PC-3 (cell line): Measurements from ENCODE around the gene BNIP5. TPM values are rescaled to one million over a fixed set of nuclear protein-coding genes. Genes with fewer than 3 reads are reported as not detected.

ENCODE experiments used
- ATAC-seq: fragments of 200-7000 bp; cut with Tn5 transposase; 2 replicates; pipeline ENCODE4 v1.9.1; 2020; ENCODE audit warnings: mild to moderate bottlenecking, moderate library complexity
- BruUV-seq: library from RNA; stranded (reverse); fragments of 400-500 nt; replicated peaks from 2 replicates; lab custom pipeline; 2021; lab: Mats Ljungman, UMichigan
- CTCF ChIA-PET: fragments of 300-600 bp; sonication (Branson Sonifier 250); formaldehyde crosslinking; loops from one replicate; lab custom pipeline; 2022; ENCODE audit warnings: antibody characterized with exemption; lab: Charles Lee
- POLR2A ChIA-PET: fragments of 300-600 bp; sonication (Branson Sonifier 250); formaldehyde crosslinking; loops from one replicate; lab custom pipeline; 2022; ENCODE audit warnings: antibody characterized with exemption; ENCODE audit not compliant: unreplicated experiment; lab: Charles Lee
- DNase-seq: peaks from one replicate; pipeline ENCODE4 v3.0.0-alpha.2; 2015
- H2AFZ ChIP-seq: fragments of 300-600 bp; sonication (generic); 2 replicates; pipeline ENCODE4 v1.6.0; 2016; ENCODE audit warnings: antibody characterized with exemption, low read length
- H3F3A ChIP-seq: fragments of 300-600 bp; sonication (generic); one replicate; pipeline ENCODE4 v1.6.0; 2017; ENCODE audit warnings: antibody characterized with exemption, low read length, control low read depth, mild to moderate bottlenecking; ENCODE audit not compliant: unreplicated experiment
- H3K27ac ChIP-seq: fragments of 300-600 bp; sonication (generic); 2 replicates; pipeline ENCODE4 v1.5.1; 2016; ENCODE audit warnings: mild to moderate bottlenecking, low read length
- H3K27me3 ChIP-seq: fragments of 300-600 bp; sonication (generic); 2 replicates; pipeline ENCODE4 v1.6.1; 2016; ENCODE audit warnings: low read length, mixed read lengths
- H3K36me3 ChIP-seq: fragments of 300-600 bp; sonication (generic); 2 replicates; pipeline ENCODE4 v1.6.1; 2016; ENCODE audit warnings: low read depth, mixed run types, low read length, mixed read lengths
- H3K4me1 ChIP-seq: fragments of 300-600 bp; sonication (generic); 2 replicates; pipeline ENCODE4 v1.5.1; 2016; ENCODE audit warnings: low read length; ENCODE audit not compliant: insufficient read depth
- H3K4me2 ChIP-seq: fragments of 300-600 bp; sonication (generic); 2 replicates; pipeline ENCODE4 v1.6.0; 2016; ENCODE audit warnings: low read length
- H3K4me3 ChIP-seq: fragments of 300-600 bp; sonication (generic); 2 replicates; pipeline ENCODE4 v1.5.1; 2016; ENCODE audit warnings: mild to moderate bottlenecking, low read length, mixed read lengths
- H3K79me2 ChIP-seq: fragments of 300-600 bp; sonication (generic); 2 replicates; pipeline ENCODE4 v1.6.1; 2017; ENCODE audit warnings: low read length, mixed read lengths
- H3K9ac ChIP-seq: fragments of 300-600 bp; sonication (generic); 2 replicates; pipeline ENCODE4 v1.6.0; 2016; ENCODE audit warnings: mild to moderate bottlenecking, low read length
- H3K9me2 ChIP-seq: fragments of 300-600 bp; sonication (generic); replicated peaks from 2 replicates; pipeline ENCODE4 v1.6.1; 2016; ENCODE audit warnings: mixed run types, low read length, mixed read lengths
- H3K9me3 ChIP-seq: fragments of 300-600 bp; sonication (generic); 2 replicates; pipeline ENCODE4 v1.6.1; 2016; ENCODE audit warnings: low read length, mixed read lengths
- H4K20me1 ChIP-seq: fragments of 300-600 bp; sonication (generic); 2 replicates; pipeline ENCODE4 v1.6.1; 2016; ENCODE audit warnings: low read length, mixed read lengths
- CTCF ChIP-seq: fragments of 300-600 bp; sonication (generic); conservative IDR thresholded peaks from 2 replicates; pipeline ENCODE4 v1.5.1; 2017; ENCODE audit warnings: antibody characterized with exemption, low read depth, mild to moderate bottlenecking, low read length
- EZH2 ChIP-seq: fragments of 300-600 bp; sonication (generic); IDR thresholded peaks from one replicate; pipeline ENCODE4 v1.6.1; 2017; ENCODE audit warnings: antibody characterized with exemption, mild to moderate bottlenecking, low read length; ENCODE audit not compliant: unreplicated experiment
- EZH2phosphoT487 ChIP-seq: fragments of 300-600 bp; sonication (generic); IDR thresholded peaks from 2 replicates; pipeline ENCODE4 v1.6.1; 2018; ENCODE audit warnings: mild to moderate bottlenecking, antibody characterized with exemption, low read length, borderline replicate concordance
- intact Hi-C: fragments of 100-400 bp; cut with micrococcal nuclease; formaldehyde crosslinking; loops from 2 replicates; pipeline ENCODE4 v1.9.0; 2023
- total RNA-seq: library from RNA; depleted of rRNA; stranded (reverse); fragments of >200 nt; gene quantifications from 2 replicates; pipeline ENCODE4 v1.2.3, GENCODE V29; 2014

BNIP5 gene
- total RNA-seq, 1 experiment from 2014 or later, result not detected

- ATAC-seq (peak; percentile 45), DNase-seq (peak; percentile 22)
- H3K9me2 ChIP-seq, result no peaks in the 10 kb centered on the region
- no peaks in the 10 kb centered on the region for H3K4me1 ChIP-seq
- no peak overlapping the region; the same call in 1 of the 2 replicates for H3K4me2 ChIP-seq
- no peaks in the 10 kb centered on the region for H3F3A ChIP-seq
- no peak overlapping the region for H3K27ac ChIP-seq
- H3K9me3 ChIP-seq, result no peaks in the 10 kb centered on the region
- intact Hi-C loops, result no loop called here
- no TSS peak for BruUV-seq
- H3K79me2 ChIP-seq, result no peaks in the 10 kb centered on the region
- CTCF ChIA-PET, result no interaction called here
- H2AFZ ChIP-seq, result 0 out of 2 replicates have a peak overlapping the region, but pooled peaks have one; percentile 9
- 0 out of 2 replicates have a peak, but pooled peaks cover 9% of the 10 kb centered on the region for H3K27me3 ChIP-seq
- TF ChIP-seq CTCF (no peak), EZH2phosphoT487 (no peak), EZH2 (no peak)
- no peaks in the 10 kb centered on the region for H4K20me1 ChIP-seq
- no peaks in the 10 kb centered on the region for H3K36me3 ChIP-seq
- POLR2A ChIA-PET, result no interaction called here
- H3K4me3 ChIP-seq, result no peak overlapping the region
- no peak overlapping the region for H3K9ac ChIP-seq
Measured at GRCh38 chr6:36319436-36319762, 17.3 kb downstream of the BNIP5 start.

GRCh38 chr6:36318690-36319435, 17.8 kb downstream of the BNIP5 start:
- intact Hi-C loops, result no loop called here
- Histone ChIP-seq H3K4me2 (no peak overlapping the region; the same call in 1 of the 2 replicates), H3K9ac (no peak overlapping the region), H3K27me3 (0 out of 2 replicates have a peak, but pooled peaks cover 9% of the 10 kb centered on the region), H3K9me2 (no peaks in the 10 kb centered on the region), H4K20me1 (no peaks in the 10 kb centered on the region), H3F3A (no peaks in the 10 kb centered on the region), H3K4me3 (no peak overlapping the region), H3K79me2 (no peaks in the 10 kb centered on the region), H2AFZ (0 out of 2 replicates have a peak overlapping the region, but pooled peaks have one; percentile 9), H3K4me1 (no peaks in the 10 kb centered on the region), H3K36me3 (no peaks in the 10 kb centered on the region), H3K27ac (no peak overlapping the region), H3K9me3 (no peaks in the 10 kb centered on the region)
- DNase-seq (no peak), ATAC-seq (no peak; the same call in 1 of the 2 replicates)
- no TSS peak for BruUV-seq
- no peak for TF ChIP-seq CTCF
- TF ChIP-seq EZH2, result no peak
- no peak for TF ChIP-seq EZH2phosphoT487
- CTCF ChIA-PET, result interaction anchor here (0.6 kb wide), 1 partner anchor 14 kb away, joined by 3 read pairs; no protein-coding TSS in a partner anchor
- POLR2A ChIA-PET, result no interaction called here

- no peaks in the 10 kb centered on the region for H3K9me2 ChIP-seq
- BruUV-seq, result no TSS peak
- no peaks in the 10 kb centered on the region for H4K20me1 ChIP-seq
- H3K79me2 ChIP-seq, result no peaks in the 10 kb centered on the region
- H3K4me1 ChIP-seq, result no peaks in the 10 kb centered on the region
- no peak for TF ChIP-seq EZH2phosphoT487
- TF ChIP-seq EZH2, result no peak
- no peak for TF ChIP-seq CTCF
- no peak overlapping the region for H3K4me2 ChIP-seq
- 0 out of 2 replicates have a peak, but pooled peaks cover 9% of the 10 kb centered on the region for H3K27me3 ChIP-seq
- no peaks in the 10 kb centered on the region for H3F3A ChIP-seq
- no peak overlapping the region for H3K27ac ChIP-seq
- intact Hi-C loops, result no loop called here
- H3K9ac ChIP-seq, result no peak overlapping the region
- ATAC-seq (no peak), DNase-seq (no peak)
- H2AFZ ChIP-seq, result no peak overlapping the region
- POLR2A ChIA-PET, result interaction anchor here (0.6 kb wide), 1 partner anchor 47 kb away, joined by 3 read pairs; no protein-coding TSS in a partner anchor
- no peaks in the 10 kb centered on the region for H3K9me3 ChIP-seq
- H3K4me3 ChIP-seq, result no peak overlapping the region
- no peaks in the 10 kb centered on the region for H3K36me3 ChIP-seq
- CTCF ChIA-PET, result interaction anchor here (0.9 kb wide), 1 partner anchor 23 kb away, joined by 8 read pairs; no protein-coding TSS in a partner anchor
Measured at GRCh38 chr6:36317623-36318022, 19.1 kb downstream of the BNIP5 start.
